Karpas-422 (cell line): ENCODE measurements around the gene EFTUD2. TPM values are rescaled to one million over a fixed set of nuclear protein-coding genes. Genes with fewer than 3 reads are reported as not detected.

ENCODE experiments used
- DNase-seq: peaks from one replicate; pipeline ENCODE4 v3.0.0-alpha.2; 2015
- H2AFZ ChIP-seq: fragments of 200-600 bp; sonication (generic); 2 replicates; pipeline ENCODE4 v1.6.1; 2014; ENCODE audit warnings: antibody characterized with exemption, low read length, mixed read lengths
- H3K27ac ChIP-seq: fragments of 200-600 bp; sonication (generic); 2 replicates; pipeline ENCODE4 v1.5.1; 2014; ENCODE audit warnings: mild to moderate bottlenecking, low read length, moderate library complexity
- H3K27me3 ChIP-seq: fragments of 200-600 bp; sonication (generic); 2 replicates; pipeline ENCODE4 v1.6.1; 2014; ENCODE audit warnings: low read length, mixed read lengths
- H3K36me3 ChIP-seq: fragments of 200-600 bp; sonication (generic); 2 replicates; pipeline ENCODE4 v1.6.1; 2014; ENCODE audit warnings: low read length, mixed read lengths; ENCODE audit not compliant: insufficient read depth
- H3K4me1 ChIP-seq: fragments of 200-600 bp; sonication (generic); 2 replicates; pipeline ENCODE4 v1.6.1; 2014; ENCODE audit warnings: mild to moderate bottlenecking, low read length, mixed read lengths
- H3K4me2 ChIP-seq: fragments of 200-600 bp; sonication (generic); 2 replicates; pipeline ENCODE4 v1.6.1; 2014; ENCODE audit warnings: low read length, low read depth, mild to moderate bottlenecking; ENCODE audit not compliant: poor library complexity, severe bottlenecking
- H3K4me3 ChIP-seq: fragments of 200-600 bp; sonication (generic); 2 replicates; pipeline ENCODE4 v1.5.1; 2014; ENCODE audit warnings: mild to moderate bottlenecking, antibody characterized with exemption, low read length, mixed read lengths
- H3K79me2 ChIP-seq: fragments of 200-600 bp; sonication (generic); 2 replicates; pipeline ENCODE4 v1.6.1; 2014; ENCODE audit warnings: mild to moderate bottlenecking, low read length, mixed read lengths
- H3K9ac ChIP-seq: fragments of 200-600 bp; sonication (generic); 2 replicates; pipeline ENCODE4 v1.6.0; 2014; ENCODE audit warnings: low read length
- H3K9me2 ChIP-seq: fragments of 200-600 bp; sonication (generic), shearing (Covaris generic); replicated peaks from 2 replicates; pipeline ENCODE4 v1.6.0; 2014; ENCODE audit warnings: mild to moderate bottlenecking, low read length, moderate library complexity; ENCODE audit not compliant: insufficient read depth
- H3K9me3 ChIP-seq: fragments of 300-700, 200-600 bp; sonication (generic); 2 replicates; pipeline ENCODE4 v1.6.1; 2014; ENCODE audit warnings: low read length, mixed read lengths
- H4K20me1 ChIP-seq: fragments of 200-600 bp; sonication (generic); 2 replicates; pipeline ENCODE4 v1.6.1; 2014; ENCODE audit warnings: mild to moderate bottlenecking, antibody characterized with exemption, low read length, low read depth; ENCODE audit not compliant: insufficient read depth
- total RNA-seq: library from RNA; depleted of rRNA; stranded (reverse); fragments of >200 nt; shearing (Covaris generic); gene quantifications from 2 replicates; pipeline ENCODE4 v1.2.3, GENCODE V29; 2014; ENCODE audit warnings: low replicate concordance

The EFTUD2 gene
- total RNA-seq, 1 experiment from 2014 or later, result 80.2 TPM

GRCh38 chr17:44837196-44837595 is 62.0 kb downstream of the EFTUD2 start:
- no peaks in the 10 kb centered on the region for H3K9me3 ChIP-seq
- H3K9me2 ChIP-seq, result no peaks in the 10 kb centered on the region
- H3K9ac ChIP-seq, result no peak overlapping the region
- H3K27ac ChIP-seq, result no peak overlapping the region
- no peaks in the 10 kb centered on the region for H4K20me1 ChIP-seq
- H3K79me2 ChIP-seq, result no peaks in the 10 kb centered on the region
- H3K4me1 ChIP-seq, result no peaks in the 10 kb centered on the region
- no peaks in the 10 kb centered on the region for H3K27me3 ChIP-seq
- H2AFZ ChIP-seq, result no peak overlapping the region
- H3K36me3 ChIP-seq, result no peaks in the 10 kb centered on the region
- no peak overlapping the region for H3K4me2 ChIP-seq
- no peak for DNase-seq
- H3K4me3 ChIP-seq, result no peak overlapping the region

DNA sequence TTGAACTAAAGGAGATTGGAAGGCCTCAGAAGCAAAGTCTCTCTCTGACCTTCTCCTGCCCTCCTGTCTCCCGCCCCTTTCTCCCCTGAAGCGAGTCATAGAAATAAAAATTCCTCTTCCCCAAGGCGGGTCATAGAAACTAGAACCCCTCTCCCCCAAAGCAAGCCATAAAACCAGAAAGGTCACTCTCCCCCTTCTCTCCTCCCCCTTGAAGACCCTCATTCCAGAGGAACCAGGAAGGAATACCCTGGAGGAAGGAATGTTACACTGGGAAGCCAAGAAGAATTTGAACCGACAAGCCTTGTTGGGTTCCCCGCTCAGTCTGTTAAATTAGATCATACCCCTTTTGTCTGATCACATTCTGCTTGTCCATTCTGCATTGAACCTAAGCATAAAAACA is 66.4 kb downstream of the EFTUD2 start:
- DNase-seq, result no peak
- Histone ChIP-seq H3K4me2 (no peak overlapping the region), H3K27ac (no peak overlapping the region), H4K20me1 (no peaks in the 10 kb centered on the region), H3K9me2 (no peaks in the 10 kb centered on the region), H3K27me3 (no peaks in the 10 kb centered on the region), H3K4me1 (no peaks in the 10 kb centered on the region), H3K4me3 (no peak overlapping the region), H3K9ac (no peak overlapping the region), H2AFZ (no peak overlapping the region), H3K79me2 (no peaks in the 10 kb centered on the region), H3K36me3 (no peaks in the 10 kb centered on the region), H3K9me3 (no peaks in the 10 kb centered on the region)

DNA sequence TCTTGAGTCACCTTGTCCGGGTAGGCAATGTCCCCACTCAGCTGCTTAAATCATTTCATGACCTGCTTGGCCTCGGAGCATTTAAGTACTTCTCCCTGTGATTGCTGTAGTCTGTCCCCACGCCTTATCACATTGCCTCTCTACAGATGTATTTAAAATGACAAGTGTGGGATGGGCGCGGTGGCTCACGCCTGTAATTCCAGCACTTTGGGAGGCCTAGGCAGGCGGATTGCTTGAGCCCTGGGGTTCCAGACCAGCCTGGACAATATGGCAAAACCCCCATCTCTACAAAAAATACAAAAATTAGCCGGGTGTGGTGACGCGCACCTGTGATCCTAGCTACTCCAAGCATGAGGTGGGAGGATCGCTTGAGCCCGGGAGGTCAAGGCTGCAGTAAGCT is 67.9 kb downstream of the EFTUD2 start:
- H3K4me3 ChIP-seq, result no peak overlapping the region
- no peaks in the 10 kb centered on the region for H3K27me3 ChIP-seq
- H3K4me2 ChIP-seq, result no peak overlapping the region
- no peaks in the 10 kb centered on the region for H3K79me2 ChIP-seq
- no peak overlapping the region for H3K9ac ChIP-seq
- H3K36me3 ChIP-seq, result no peaks in the 10 kb centered on the region
- no peak overlapping the region for H3K27ac ChIP-seq
- H3K4me1 ChIP-seq, result no peaks in the 10 kb centered on the region
- no peak overlapping the region for H2AFZ ChIP-seq
- no peaks in the 10 kb centered on the region for H3K9me2 ChIP-seq
- DNase-seq, result no peak
- no peaks in the 10 kb centered on the region for H3K9me3 ChIP-seq
- H4K20me1 ChIP-seq, result no peaks in the 10 kb centered on the region

GRCh38 chr17:44830359-44831288 is 68.6 kb downstream of the EFTUD2 start:
- no peak overlapping the region for H2AFZ ChIP-seq
- no peak for DNase-seq

DNA sequence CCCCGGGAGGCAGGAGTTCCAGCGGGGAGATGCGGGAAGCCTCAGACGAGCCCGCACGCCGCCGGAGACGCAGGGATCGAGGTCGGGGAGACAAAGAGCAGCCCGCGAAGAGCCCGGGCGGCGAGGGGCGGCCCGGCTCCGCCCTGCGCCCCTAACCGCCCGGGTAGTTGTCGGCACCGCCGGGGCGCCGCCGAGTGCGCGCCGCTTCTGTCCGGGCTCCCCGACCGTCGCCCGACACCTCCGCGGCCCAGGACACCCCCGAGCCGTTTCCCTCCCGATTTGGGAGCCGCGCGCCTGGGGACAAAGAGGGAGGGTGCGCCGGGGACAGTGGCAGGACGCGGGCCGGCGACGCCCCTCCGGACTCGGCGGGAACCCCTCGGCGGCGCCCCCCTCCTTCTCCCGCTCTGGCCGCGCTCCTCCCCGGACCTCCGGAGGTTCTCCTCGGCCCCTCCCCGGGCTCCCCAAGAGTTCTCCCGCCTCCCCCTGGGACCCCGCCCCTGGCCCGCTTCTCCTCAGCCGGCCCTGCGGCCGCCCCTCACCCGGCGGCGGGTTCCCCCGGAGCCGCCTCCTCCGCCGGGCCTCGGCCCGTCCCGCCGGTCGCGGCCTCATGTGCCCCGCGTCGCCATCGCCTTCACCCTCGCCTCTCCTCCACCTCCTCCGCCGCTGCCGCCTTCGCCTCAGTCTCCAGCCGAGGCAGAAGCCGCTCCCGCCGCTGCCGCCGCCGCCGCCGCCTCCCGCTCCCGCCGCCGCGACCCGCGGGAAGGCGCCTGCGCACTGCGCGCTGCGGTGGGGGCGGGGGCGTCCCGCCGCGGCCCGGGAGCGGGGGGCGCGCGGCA is 69.5 kb downstream of the EFTUD2 start, which contains the start of gene GJC1:
Gene GJC1, minus strand, starts transcription at position 765 of the 836 bp plus-strand sequence. CDS start 24,470 bp downstream, outside the sequence.
- no peaks in the 10 kb centered on the region for H3K9me2 ChIP-seq
- H2AFZ ChIP-seq, result no peak within 1 kb of the TSS
- no peaks in the 10 kb centered on the region for H3K27me3 ChIP-seq
- H4K20me1 ChIP-seq, result no peaks in the 10 kb centered on the region
- no peaks in the 10 kb centered on the region for H3K4me1 ChIP-seq
- no peaks in the 10 kb centered on the region for H3K36me3 ChIP-seq
- H3K27ac ChIP-seq, result no peak within 1 kb of the TSS
- H3K4me2 ChIP-seq, result no peak within 1 kb of the TSS
- H3K4me3 ChIP-seq, result no peak within 1 kb of the TSS
- DNase-seq, result no peak
- H3K9ac ChIP-seq, result no peak within 1 kb of the TSS
- H3K79me2 ChIP-seq, result no peaks in the 10 kb centered on the region
- H3K9me3 ChIP-seq, result no peaks in the 10 kb centered on the region

More at GRCh38 chr17:44830359-44831288, 68.6 kb downstream of the EFTUD2 start:
- Histone ChIP-seq H3K9ac (no peak overlapping the region), H3K4me1 (no peaks in the 10 kb centered on the region), H3K9me3 (no peaks in the 10 kb centered on the region), H3K9me2 (no peaks in the 10 kb centered on the region), H3K4me3 (no peak overlapping the region), H3K36me3 (no peaks in the 10 kb centered on the region), H3K27ac (no peak overlapping the region), H3K79me2 (no peaks in the 10 kb centered on the region), H4K20me1 (no peaks in the 10 kb centered on the region), H3K4me2 (no peak overlapping the region), H3K27me3 (no peaks in the 10 kb centered on the region)

DNA sequence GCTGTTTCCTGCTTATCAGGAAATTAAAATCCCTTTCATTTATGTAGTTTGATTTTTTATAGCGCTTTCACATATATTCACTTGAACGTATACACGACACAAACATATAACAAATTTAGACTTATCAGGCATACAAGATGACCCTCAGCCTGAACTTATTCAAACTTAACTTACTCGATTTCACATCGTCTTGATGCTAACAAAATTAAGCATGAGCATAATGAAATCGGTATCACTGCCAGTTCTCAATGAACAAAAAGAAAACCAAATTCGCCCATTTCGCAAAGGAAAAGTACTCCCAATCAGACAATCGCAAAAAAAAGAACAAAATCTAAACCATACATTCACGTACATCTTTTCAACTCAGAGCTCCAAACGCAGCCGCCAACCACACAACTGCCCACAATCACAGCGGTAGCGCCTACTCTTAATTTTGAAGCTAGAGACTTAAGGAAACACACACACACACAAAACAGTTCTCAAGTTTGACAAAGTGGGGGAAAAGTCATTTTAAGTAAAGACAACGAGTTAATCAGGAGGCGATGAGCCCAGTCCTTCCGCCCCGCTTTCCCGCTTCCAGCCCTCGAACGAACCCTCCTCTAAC is 70.2 kb downstream of the EFTUD2 start:
- Histone ChIP-seq H3K36me3 (no peaks in the 10 kb centered on the region), H3K9me2 (no peaks in the 10 kb centered on the region), H3K4me1 (no peaks in the 10 kb centered on the region), H3K27ac (no peak overlapping the region), H3K4me2 (no peak overlapping the region), H3K27me3 (no peaks in the 10 kb centered on the region), H3K9ac (no peak overlapping the region), H3K79me2 (no peaks in the 10 kb centered on the region), H2AFZ (no peak overlapping the region), H3K4me3 (no peak overlapping the region), H4K20me1 (no peaks in the 10 kb centered on the region), H3K9me3 (no peaks in the 10 kb centered on the region)
- no peak for DNase-seq

DNA sequence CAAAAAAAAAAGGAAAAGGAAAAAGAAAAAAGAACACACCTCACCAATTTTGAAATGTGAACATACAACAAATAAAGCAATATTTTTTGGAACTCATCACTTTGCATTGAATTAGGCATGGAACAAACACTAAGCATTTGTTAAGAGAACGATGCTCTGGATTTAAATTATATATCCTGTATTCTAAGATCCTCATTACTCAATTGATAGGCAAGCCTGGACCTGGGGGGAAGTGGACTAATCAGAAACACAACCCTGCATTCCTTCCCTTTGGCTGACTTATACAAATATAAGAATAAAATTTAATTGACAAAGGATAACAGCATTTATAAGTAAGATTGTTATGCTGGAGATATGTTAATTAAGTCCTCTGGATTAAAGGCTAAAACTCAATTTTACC is 71.4 kb downstream of the EFTUD2 start:
- H4K20me1 ChIP-seq, result no peaks in the 10 kb centered on the region
- no peaks in the 10 kb centered on the region for H3K4me1 ChIP-seq
- H3K36me3 ChIP-seq, result no peaks in the 10 kb centered on the region
- DNase-seq, result no peak
- no peaks in the 10 kb centered on the region for H3K79me2 ChIP-seq
- H3K27me3 ChIP-seq, result no peaks in the 10 kb centered on the region
- no peak overlapping the region for H2AFZ ChIP-seq
- no peak overlapping the region for H3K27ac ChIP-seq
- no peak overlapping the region for H3K9ac ChIP-seq
- H3K9me2 ChIP-seq, result no peaks in the 10 kb centered on the region
- H3K4me2 ChIP-seq, result no peak overlapping the region
- H3K4me3 ChIP-seq, result no peak overlapping the region
- H3K9me3 ChIP-seq, result no peaks in the 10 kb centered on the region
